Hepatocyte (in vitro differentiated cells): Measurements from ENCODE around the gene SLC19A1. TPM values are rescaled to one million over a fixed set of nuclear protein-coding genes. Genes with fewer than 3 reads are reported as not detected.
A peak's percentile ranks its signal among the peaks of the same experiment; 100 is the strongest.

Experiments used
- DNase-seq: peaks from one replicate; pipeline ENCODE4 v3.0.0-alpha.2; 2016; ENCODE audit warnings: low spot score
- H2AFZ ChIP-seq: fragments of 200-600 bp; sonication (generic); 2 replicates; pipeline ENCODE4 v1.6.0; 2016; ENCODE audit warnings: antibody characterized with exemption, mild to moderate bottlenecking
- H3K27ac ChIP-seq: fragments of 200-600 bp; sonication (generic); 2 replicates; pipeline ENCODE4 v1.5.1; 2016; ENCODE audit warnings: mild to moderate bottlenecking
- H3K27me3 ChIP-seq: fragments of 200-600 bp; sonication (generic); 2 replicates; pipeline ENCODE4 v1.6.1; 2016
- H3K36me3 ChIP-seq: fragments of 200-600 bp; sonication (generic); replicated peaks from 2 replicates; pipeline ENCODE4 v1.5.1; 2016; ENCODE audit warnings: low read depth; ENCODE audit not compliant: insufficient read depth
- H3K4me1 ChIP-seq: fragments of 200-600 bp; sonication (generic); 2 replicates; pipeline ENCODE4 v1.5.1; 2016; ENCODE audit warnings: mild to moderate bottlenecking, moderate library complexity; ENCODE audit not compliant: insufficient read depth
- H3K4me2 ChIP-seq: fragments of 200-600 bp; sonication (generic); 2 replicates; pipeline ENCODE4 v1.6.0; 2016
- H3K4me3 ChIP-seq: fragments of 200-600 bp; sonication (generic); 2 replicates; pipeline ENCODE4 v1.5.1; 2016; ENCODE audit warnings: mild to moderate bottlenecking
- H3K79me2 ChIP-seq: fragments of 200-600 bp; sonication (generic); 2 replicates; pipeline ENCODE4 v1.6.0; 2017; ENCODE audit warnings: mild to moderate bottlenecking
- H3K9me2 ChIP-seq: fragments of 200-600 bp; sonication (generic); replicated peaks from 2 replicates; pipeline ENCODE4 v1.6.0; 2017; ENCODE audit warnings: mild to moderate bottlenecking; ENCODE audit not compliant: insufficient read depth
- H3K9me3 ChIP-seq: fragments of 200-600 bp; sonication (generic); 2 replicates; pipeline ENCODE4 v1.5.1; 2016; ENCODE audit warnings: low read depth, mild to moderate bottlenecking
- H4K20me1 ChIP-seq: fragments of 200-600 bp; sonication (generic); 2 replicates; pipeline ENCODE4 v1.6.0; 2016; ENCODE audit warnings: mild to moderate bottlenecking; ENCODE audit not compliant: insufficient read depth, poor library complexity, severe bottlenecking
- EZH2 ChIP-seq: fragments of 200-600 bp; sonication (generic); IDR thresholded peaks from 2 replicates; pipeline ENCODE4 v1.6.1; 2016; ENCODE audit warnings: antibody characterized with exemption, mild to moderate bottlenecking, borderline replicate concordance
- EZH2phosphoT487 ChIP-seq: fragments of 200-600 bp; sonication (generic); IDR thresholded peaks from one replicate; pipeline ENCODE4 v1.6.1; 2018; ENCODE audit warnings: antibody characterized with exemption, mild to moderate bottlenecking, low read depth, moderate library complexity; ENCODE audit not compliant: unreplicated experiment, severe bottlenecking
- WGBS: methylation state at CpG from one replicate; pipeline ENCODE4 v1.1.6; 2016; ENCODE audit warnings: low lambda C conversion rate; ENCODE audit errors: missing lambda C conversion rate; 5-methylcytosine and 5-hydroxymethylcytosine counted together
- polyA plus RNA-seq: library from polyadenylated mRNA; unstranded; fragments of >200 nt; fragmentation: Nextera tagmentation; extraction: Ambion mirVana; gene quantifications from 2 replicates; pipeline ENCODE4 v1.2.1, GENCODE V29; 2016
- total RNA-seq: library from RNA; depleted of rRNA; stranded (reverse); fragments of >200 nt; gene quantifications from 2 replicates; pipeline ENCODE4 v1.2.3, GENCODE V29; 2014
- TF ChIP-seq, protein P1 (sequence below): fragments of 200-600 bp; sonication (generic); IDR thresholded peaks from 2 replicates; pipeline ENCODE4 v1.5.1; 2016; ENCODE audit warnings: antibody characterized with exemption, mild to moderate bottlenecking; ENCODE audit not compliant: poor library complexity

Gene SLC19A1
- total and polyA plus RNA-seq, 2 experiments from 2014 or later: 7.7 to 24.8 TPM

DNA sequence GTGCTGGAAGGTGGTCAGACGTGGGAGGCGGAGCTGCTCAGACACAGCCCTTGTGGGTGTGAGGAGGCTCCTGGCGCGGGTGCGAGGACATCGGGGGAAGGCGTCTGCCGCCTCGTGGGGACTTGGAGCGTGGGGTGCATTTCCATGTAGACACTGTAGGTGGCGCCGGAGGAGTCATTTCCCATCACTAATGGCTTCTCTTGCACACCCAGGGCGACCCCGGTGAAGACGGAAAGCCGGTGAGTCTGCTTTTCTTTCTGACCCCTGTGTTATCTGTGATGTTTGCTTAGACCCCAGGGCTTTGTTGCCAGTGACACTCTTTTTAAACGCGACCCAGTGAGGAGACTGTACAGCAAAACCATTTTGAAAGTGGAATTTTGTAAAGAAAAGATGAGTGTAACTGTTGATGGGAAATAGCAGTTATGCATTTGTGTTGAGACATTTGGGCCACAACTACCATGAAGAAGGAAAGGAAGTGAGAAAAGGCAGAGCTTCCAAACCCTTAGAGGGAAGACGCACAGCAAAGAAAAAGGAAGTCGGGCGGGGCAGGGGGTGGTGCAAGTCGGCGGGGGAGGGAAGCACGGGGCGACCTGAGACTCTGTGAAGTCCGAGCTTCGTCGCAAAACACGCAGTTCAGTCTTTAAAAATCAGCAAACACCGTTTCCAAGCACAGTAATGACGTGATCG is 64.0 kb downstream of the SLC19A1 start:
- Histone ChIP-seq H2AFZ (peak overlapping the region; percentile 53), H3K9me2 (no peaks in the 10 kb centered on the region), H3K27me3 (no peaks in the 10 kb centered on the region), H3K27ac (no peak overlapping the region), H3K4me1 (no peaks in the 10 kb centered on the region), H3K4me2 (peak overlapping the region; percentile 73), H3K9me3 (no peaks in the 10 kb centered on the region), H3K36me3 (no peaks in the 10 kb centered on the region), H3K79me2 (peaks cover 4% of the 10 kb centered on the region), H4K20me1 (no peaks in the 10 kb centered on the region), H3K4me3 (no peak overlapping the region)
- whole genome bisulfite sequencing: 51% methylated on average over 28 of the region's 32 CpGs
- TF ChIP-seq EZH2phosphoT487 (no peak), EZH2 (no peak)
- TF ChIP-seq, protein P1, sequence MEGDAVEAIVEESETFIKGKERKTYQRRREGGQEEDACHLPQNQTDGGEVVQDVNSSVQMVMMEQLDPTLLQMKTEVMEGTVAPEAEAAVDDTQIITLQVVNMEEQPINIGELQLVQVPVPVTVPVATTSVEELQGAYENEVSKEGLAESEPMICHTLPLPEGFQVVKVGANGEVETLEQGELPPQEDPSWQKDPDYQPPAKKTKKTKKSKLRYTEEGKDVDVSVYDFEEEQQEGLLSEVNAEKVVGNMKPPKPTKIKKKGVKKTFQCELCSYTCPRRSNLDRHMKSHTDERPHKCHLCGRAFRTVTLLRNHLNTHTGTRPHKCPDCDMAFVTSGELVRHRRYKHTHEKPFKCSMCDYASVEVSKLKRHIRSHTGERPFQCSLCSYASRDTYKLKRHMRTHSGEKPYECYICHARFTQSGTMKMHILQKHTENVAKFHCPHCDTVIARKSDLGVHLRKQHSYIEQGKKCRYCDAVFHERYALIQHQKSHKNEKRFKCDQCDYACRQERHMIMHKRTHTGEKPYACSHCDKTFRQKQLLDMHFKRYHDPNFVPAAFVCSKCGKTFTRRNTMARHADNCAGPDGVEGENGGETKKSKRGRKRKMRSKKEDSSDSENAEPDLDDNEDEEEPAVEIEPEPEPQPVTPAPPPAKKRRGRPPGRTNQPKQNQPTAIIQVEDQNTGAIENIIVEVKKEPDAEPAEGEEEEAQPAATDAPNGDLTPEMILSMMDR: peak; percentile 69
- peak; percentile 82 for DNase-seq

DNA sequence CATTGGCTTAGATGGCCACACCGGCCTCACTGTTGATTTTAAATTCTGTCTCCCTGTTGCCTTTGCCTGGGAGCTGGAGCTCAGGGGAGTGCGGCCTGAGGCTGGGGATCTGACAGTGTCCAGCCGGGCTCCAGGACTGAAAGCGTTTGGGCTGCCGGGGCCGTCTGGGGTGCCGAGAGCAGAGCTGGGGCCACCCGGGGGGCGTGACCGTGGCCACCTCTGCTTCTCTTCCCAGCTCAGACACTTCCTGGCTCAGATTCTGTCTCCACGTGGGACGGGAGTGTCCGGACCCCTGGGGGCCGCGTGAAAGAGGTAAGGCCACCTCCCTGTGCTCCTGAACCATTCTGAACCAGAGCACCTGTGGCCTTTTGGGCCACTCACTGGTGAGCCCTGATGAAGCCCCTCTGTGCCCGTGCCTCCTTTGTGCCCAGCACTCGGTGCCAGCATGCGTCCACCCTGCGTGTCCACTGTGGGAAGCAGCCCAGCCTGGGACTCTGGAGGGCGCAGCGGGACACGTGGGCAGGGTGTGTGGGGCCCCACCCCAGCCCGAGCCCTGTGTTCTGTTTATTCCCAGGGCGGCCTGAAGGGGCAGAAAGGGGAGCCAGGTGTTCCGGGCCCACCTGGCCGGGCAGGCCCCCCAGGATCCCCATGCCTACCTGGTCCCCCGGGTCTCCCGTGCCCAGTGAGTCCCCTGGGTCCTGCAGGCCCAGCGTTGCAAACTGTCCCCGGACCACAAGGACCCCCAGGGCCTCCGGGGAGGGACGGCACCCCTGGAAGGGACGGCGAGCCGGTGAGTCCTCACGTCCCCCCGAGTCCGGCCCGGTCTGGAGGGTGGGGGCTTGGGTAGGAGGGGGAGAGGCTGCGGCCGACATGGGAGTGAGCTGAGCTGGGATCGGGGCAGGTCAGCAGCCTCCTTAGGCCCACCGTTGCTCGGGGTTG is 64.8 kb downstream of the SLC19A1 start:
- WGBS: 91% methylated on average over 35 of the region's 44 CpGs
- no peak for DNase-seq
- Histone ChIP-seq H2AFZ (no peak overlapping the region), H3K4me3 (no peak overlapping the region), H3K79me2 (peaks cover 4% of the 10 kb centered on the region), H4K20me1 (no peaks in the 10 kb centered on the region), H3K4me1 (peaks cover 4% of the 10 kb centered on the region), H3K9me2 (no peaks in the 10 kb centered on the region), H3K4me2 (no peak overlapping the region), H3K9me3 (no peaks in the 10 kb centered on the region), H3K27ac (no peak overlapping the region), H3K36me3 (no peaks in the 10 kb centered on the region), H3K27me3 (no peaks in the 10 kb centered on the region)
- TF ChIP-seq EZH2 (no peak), EZH2phosphoT487 (no peak)
- TF ChIP-seq, protein P1: no peak

DNA sequence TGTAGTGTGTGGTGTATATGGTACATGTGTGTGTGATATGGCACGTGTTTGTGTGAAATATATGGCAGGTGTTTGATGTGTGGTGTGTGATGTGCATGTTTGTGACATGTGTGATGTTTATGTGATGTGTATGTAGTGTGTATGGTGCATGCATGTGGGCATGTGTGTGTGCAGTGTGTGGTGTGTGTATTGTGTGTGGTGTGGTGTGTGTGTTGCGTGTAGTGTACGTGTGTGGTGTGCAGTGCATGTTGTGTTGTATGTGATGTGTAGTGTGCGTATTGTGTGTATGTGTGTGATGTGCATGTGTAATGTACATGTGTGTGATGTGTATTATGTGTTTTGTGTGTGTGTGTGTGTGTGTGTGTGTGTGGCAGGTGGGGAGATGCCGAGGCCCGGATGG is 65.7 kb downstream of the SLC19A1 start:
- Histone ChIP-seq H3K36me3 (no peaks in the 10 kb centered on the region), H3K4me2 (no peak overlapping the region), H3K27ac (no peak overlapping the region), H3K79me2 (peaks cover 4% of the 10 kb centered on the region), H3K4me1 (peaks cover 12% of the 10 kb centered on the region), H3K4me3 (no peak overlapping the region), H4K20me1 (no peaks in the 10 kb centered on the region), H3K9me3 (no peaks in the 10 kb centered on the region), H3K27me3 (no peaks in the 10 kb centered on the region), H3K9me2 (no peaks in the 10 kb centered on the region), H2AFZ (no peak overlapping the region)
- DNase-seq: no peak
- TF ChIP-seq EZH2phosphoT487: no peak
- TF ChIP-seq, protein P1: no peak
- TF ChIP-seq EZH2: no peak
- WGBS: 99% methylated on average over 6 of the region's 6 CpGs
